A172 (cell line): Measurements from ENCODE around the gene CERCAM. TPM values are rescaled to one million over a fixed set of nuclear protein-coding genes. Genes with fewer than 3 reads are reported as not detected.

Experiments used
- DNase-seq: peaks from one replicate; pipeline ENCODE4 v3.0.0-alpha.2; 2015; ENCODE audit warnings: low spot score
- total RNA-seq: library from RNA; depleted of rRNA; stranded (reverse); fragments of >200 nt; shearing (Covaris generic); gene quantifications from 2 replicates; pipeline ENCODE4 v1.2.3, GENCODE V29; 2014; rRNA removed

Gene CERCAM
- total RNA-seq, 1 experiment from 2014 or later, result 64.0 TPM

GRCh38 chr9:128455849-128456612 is 35.4 kb downstream of the CERCAM start, which contains the start of gene ODF2:
ODF2 (plus strand) TSS chr9:128456006; CDS start chr9:128456092, 86 bp downstream.
- DNase-seq, result peak; percentile 95

- peak; percentile 83 for DNase-seq
Observed at GRCh38 chr9:128456613-128457061, 36.0 kb downstream of the CERCAM start.

GRCh38 chr9:128457207-128457606 is 36.5 kb downstream of the CERCAM start:
- DNase-seq, result no peak

- no peak for DNase-seq
Observed at GRCh38 chr9:128459011-128459410, 38.4 kb downstream of the CERCAM start.

GRCh38 chr9:128469070-128469469 is 48.4 kb downstream of the CERCAM start:
- no peak for DNase-seq

GRCh38 chr9:128470560-128470959 is 49.9 kb downstream of the CERCAM start:
- DNase-seq, result peak; percentile 54

- DNase-seq, result no peak
Observed at GRCh38 chr9:128473104-128473503, 52.4 kb downstream of the CERCAM start.

- DNase-seq, result no peak
Observed at GRCh38 chr9:128475867-128476266, 55.2 kb downstream of the CERCAM start.

GRCh38 chr9:128479262-128479661 is 58.6 kb downstream of the CERCAM start:
- no peak for DNase-seq

- no peak for DNase-seq
Observed at GRCh38 chr9:128481561-128481960, 60.9 kb downstream of the CERCAM start.

GRCh38 chr9:128482186-128482585 is 61.5 kb downstream of the CERCAM start:
- no peak for DNase-seq

- no peak for DNase-seq
Observed at GRCh38 chr9:128484686-128485413, 64.2 kb downstream of the CERCAM start.

GRCh38 chr9:128485414-128485855 is 64.8 kb downstream of the CERCAM start:
- DNase-seq, result no peak

GRCh38 chr9:128486201-128486600 is 65.5 kb downstream of the CERCAM start:
- DNase-seq, result no peak

Other genes with a start within 250 kb of the CERCAM start
- 60.6 and 70.1 TPM in 2 replicates for gene CIZ1, start 229.3 kb upstream of the CERCAM start, total RNA-seq
- 16.7 and 20.6 TPM in 2 replicates for gene DNM1, start 217.5 kb upstream of the CERCAM start, total RNA-seq
- gene GOLGA2, start 144.8 kb upstream of the CERCAM start, total RNA-seq, result 118 and 155 TPM in 2 replicates
- gene SWI5, start 144.6 kb upstream of the CERCAM start, total RNA-seq, result 110 and 118 TPM in 2 replicates
- 28.8 and 30.5 TPM in 2 replicates for gene TRUB2, start 98.4 kb upstream of the CERCAM start, total RNA-seq
- 68.4 and 70.0 TPM in 2 replicates for gene COQ4, start 98.0 kb upstream of the CERCAM start, total RNA-seq
- gene SLC27A4, start 80.3 kb upstream of the CERCAM start, total RNA-seq, result 50.1 and 51.6 TPM in 2 replicates
- 105 and 125 TPM in 2 replicates for gene URM1, start 49.5 kb upstream of the CERCAM start, total RNA-seq
- gene ODF2, start 35.1 kb downstream of the CERCAM start, total RNA-seq, result 44.7 and 55.7 TPM in 2 replicates
- 97.5 and 101 TPM in 2 replicates for gene GLE1, start 83.9 kb downstream of the CERCAM start, total RNA-seq
- gene SPTAN1, start 131.7 kb downstream of the CERCAM start, total RNA-seq, result 411 and 440 TPM in 2 replicates
- gene DYNC2I2, start 236.0 kb downstream of the CERCAM start, total RNA-seq, result 239 and 244 TPM in 2 replicates